Measurements from ENCODE around the gene ACKR4. TPM values are rescaled to one million over a fixed set of nuclear protein-coding genes. Genes with fewer than 3 reads are reported as not detected.
A peak's percentile ranks its signal among the peaks of the same experiment; 100 is the strongest.

Gene ACKR4
- total RNA-seq, 1 experiment from 2014 or later: not detected

DNA sequence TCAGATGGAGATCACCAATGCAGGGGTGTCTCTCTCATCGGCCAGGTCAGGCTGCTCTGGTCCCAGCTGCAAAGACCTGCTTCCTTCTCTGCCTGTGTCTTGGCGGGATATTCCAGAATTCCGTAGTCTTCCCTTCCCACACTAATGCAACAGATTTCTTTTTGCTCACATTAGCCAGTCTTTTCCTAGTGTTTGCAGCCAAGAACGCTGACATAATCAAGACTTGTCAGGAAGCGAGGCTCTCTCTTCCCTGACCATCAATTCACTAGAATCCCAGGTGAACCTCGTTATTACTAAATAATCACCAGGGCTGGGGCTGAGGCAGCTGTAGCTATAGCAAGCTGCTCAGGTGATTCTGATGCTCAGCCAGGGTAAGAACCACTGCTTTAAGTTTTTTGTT is 43.2 kb upstream of the ACKR4 start:
- H3K4me3 Mint-ChIP-seq: no peak overlapping the region
- no peak for TF ChIP-seq MXD4 (CRISPR knock-in tag; IDR thresholded peaks at IDR 0.05; ENCODE audit: borderline replicate concordance)
- TF ChIP-seq, protein P1, sequence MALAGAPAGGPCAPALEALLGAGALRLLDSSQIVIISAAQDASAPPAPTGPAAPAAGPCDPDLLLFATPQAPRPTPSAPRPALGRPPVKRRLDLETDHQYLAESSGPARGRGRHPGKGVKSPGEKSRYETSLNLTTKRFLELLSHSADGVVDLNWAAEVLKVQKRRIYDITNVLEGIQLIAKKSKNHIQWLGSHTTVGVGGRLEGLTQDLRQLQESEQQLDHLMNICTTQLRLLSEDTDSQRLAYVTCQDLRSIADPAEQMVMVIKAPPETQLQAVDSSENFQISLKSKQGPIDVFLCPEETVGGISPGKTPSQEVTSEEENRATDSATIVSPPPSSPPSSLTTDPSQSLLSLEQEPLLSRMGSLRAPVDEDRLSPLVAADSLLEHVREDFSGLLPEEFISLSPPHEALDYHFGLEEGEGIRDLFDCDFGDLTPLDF (CRISPR knock-in tag; IDR thresholded peaks at IDR 0.05): no peak
- no peak for TF ChIP-seq NFE2L1 (CRISPR knock-in tag; IDR thresholded peaks at IDR 0.05)
- TF ChIP-seq TEAD4 (CRISPR knock-in tag; IDR thresholded peaks at IDR 0.05): no peak
- TF ChIP-seq EMX1 (CRISPR knock-in tag; IDR thresholded peaks at IDR 0.05): no peak
- no peak for TF ChIP-seq ATF1 (CRISPR knock-in tag; IDR thresholded peaks at IDR 0.05)
- TF ChIP-seq, protein P2, sequence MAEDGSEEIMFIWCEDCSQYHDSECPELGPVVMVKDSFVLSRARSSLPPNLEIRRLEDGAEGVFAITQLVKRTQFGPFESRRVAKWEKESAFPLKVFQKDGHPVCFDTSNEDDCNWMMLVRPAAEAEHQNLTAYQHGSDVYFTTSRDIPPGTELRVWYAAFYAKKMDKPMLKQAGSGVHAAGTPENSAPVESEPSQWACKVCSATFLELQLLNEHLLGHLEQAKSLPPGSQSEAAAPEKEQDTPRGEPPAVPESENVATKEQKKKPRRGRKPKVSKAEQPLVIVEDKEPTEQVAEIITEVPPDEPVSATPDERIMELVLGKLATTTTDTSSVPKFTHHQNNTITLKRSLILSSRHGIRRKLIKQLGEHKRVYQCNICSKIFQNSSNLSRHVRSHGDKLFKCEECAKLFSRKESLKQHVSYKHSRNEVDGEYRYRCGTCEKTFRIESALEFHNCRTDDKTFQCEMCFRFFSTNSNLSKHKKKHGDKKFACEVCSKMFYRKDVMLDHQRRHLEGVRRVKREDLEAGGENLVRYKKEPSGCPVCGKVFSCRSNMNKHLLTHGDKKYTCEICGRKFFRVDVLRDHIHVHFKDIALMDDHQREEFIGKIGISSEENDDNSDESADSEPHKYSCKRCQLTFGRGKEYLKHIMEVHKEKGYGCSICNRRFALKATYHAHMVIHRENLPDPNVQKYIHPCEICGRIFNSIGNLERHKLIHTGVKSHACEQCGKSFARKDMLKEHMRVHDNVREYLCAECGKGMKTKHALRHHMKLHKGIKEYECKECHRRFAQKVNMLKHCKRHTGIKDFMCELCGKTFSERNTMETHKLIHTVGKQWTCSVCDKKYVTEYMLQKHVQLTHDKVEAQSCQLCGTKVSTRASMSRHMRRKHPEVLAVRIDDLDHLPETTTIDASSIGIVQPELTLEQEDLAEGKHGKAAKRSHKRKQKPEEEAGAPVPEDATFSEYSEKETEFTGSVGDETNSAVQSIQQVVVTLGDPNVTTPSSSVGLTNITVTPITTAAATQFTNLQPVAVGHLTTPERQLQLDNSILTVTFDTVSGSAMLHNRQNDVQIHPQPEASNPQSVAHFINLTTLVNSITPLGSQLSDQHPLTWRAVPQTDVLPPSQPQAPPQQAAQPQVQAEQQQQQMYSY (CRISPR knock-in tag; IDR thresholded peaks at IDR 0.05): no peak
- TF ChIP-seq ZNF416 (CRISPR knock-in tag; IDR thresholded peaks at IDR 0.05): no peak
- TF ChIP-seq, protein P3, sequence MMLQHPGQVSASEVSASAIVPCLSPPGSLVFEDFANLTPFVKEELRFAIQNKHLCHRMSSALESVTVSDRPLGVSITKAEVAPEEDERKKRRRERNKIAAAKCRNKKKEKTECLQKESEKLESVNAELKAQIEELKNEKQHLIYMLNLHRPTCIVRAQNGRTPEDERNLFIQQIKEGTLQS (CRISPR knock-in tag; conservative IDR thresholded peaks at IDR 0.05): no peak
- TF ChIP-seq, protein P4, sequence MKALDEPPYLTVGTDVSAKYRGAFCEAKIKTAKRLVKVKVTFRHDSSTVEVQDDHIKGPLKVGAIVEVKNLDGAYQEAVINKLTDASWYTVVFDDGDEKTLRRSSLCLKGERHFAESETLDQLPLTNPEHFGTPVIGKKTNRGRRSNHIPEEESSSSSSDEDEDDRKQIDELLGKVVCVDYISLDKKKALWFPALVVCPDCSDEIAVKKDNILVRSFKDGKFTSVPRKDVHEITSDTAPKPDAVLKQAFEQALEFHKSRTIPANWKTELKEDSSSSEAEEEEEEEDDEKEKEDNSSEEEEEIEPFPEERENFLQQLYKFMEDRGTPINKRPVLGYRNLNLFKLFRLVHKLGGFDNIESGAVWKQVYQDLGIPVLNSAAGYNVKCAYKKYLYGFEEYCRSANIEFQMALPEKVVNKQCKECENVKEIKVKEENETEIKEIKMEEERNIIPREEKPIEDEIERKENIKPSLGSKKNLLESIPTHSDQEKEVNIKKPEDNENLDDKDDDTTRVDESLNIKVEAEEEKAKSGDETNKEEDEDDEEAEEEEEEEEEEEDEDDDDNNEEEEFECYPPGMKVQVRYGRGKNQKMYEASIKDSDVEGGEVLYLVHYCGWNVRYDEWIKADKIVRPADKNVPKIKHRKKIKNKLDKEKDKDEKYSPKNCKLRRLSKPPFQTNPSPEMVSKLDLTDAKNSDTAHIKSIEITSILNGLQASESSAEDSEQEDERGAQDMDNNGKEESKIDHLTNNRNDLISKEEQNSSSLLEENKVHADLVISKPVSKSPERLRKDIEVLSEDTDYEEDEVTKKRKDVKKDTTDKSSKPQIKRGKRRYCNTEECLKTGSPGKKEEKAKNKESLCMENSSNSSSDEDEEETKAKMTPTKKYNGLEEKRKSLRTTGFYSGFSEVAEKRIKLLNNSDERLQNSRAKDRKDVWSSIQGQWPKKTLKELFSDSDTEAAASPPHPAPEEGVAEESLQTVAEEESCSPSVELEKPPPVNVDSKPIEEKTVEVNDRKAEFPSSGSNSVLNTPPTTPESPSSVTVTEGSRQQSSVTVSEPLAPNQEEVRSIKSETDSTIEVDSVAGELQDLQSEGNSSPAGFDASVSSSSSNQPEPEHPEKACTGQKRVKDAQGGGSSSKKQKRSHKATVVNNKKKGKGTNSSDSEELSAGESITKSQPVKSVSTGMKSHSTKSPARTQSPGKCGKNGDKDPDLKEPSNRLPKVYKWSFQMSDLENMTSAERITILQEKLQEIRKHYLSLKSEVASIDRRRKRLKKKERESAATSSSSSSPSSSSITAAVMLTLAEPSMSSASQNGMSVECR (CRISPR knock-in tag; IDR thresholded peaks at IDR 0.05; ENCODE audit: borderline replicate concordance): no peak
- peaks cover 23% of the 10 kb centered on the region for H3K4me1 Mint-ChIP-seq
- no peaks in the 10 kb centered on the region for H3K27me3 Mint-ChIP-seq (ENCODE audit: low read depth)
- CTCF ChIA-PET: no interaction called here
- no peaks in the 10 kb centered on the region for H3K9me3 Mint-ChIP-seq
- ATAC-seq (no peak), DNase-seq (ENCODE audit: low spot score) (no peak)
- H3K27ac Mint-ChIP-seq: no peak overlapping the region
- H3K36me3 Mint-ChIP-seq: peaks cover 3% of the 10 kb centered on the region; the same call in 1 of the 2 replicates
- POLR2A ChIA-PET: no interaction called here

DNA sequence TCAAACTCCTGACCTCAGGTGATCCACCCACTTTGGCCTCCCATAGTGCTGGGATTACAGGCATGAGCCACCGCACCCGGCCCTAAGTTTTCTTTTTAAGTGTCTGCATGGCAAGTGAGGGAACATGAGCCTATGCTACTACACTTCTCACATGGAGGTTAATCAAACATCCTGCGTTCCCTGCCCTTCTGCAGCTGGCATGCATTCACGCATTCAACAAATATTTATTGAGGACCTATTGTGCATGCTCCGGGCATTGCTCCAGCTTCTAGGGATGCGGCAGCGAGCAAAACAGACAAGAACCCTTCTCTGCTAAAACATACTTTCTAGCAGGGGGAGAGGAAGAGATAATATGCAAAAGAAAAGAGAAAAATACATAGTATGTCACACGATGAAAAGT is 42.6 kb upstream of the ACKR4 start:
- no peak overlapping the region for H3K4me3 Mint-ChIP-seq
- no peak for DNase-seq (ENCODE audit: low spot score)
- peak; percentile 25 for ATAC-seq
- peaks cover 23% of the 10 kb centered on the region for H3K4me1 Mint-ChIP-seq
- H3K27me3 Mint-ChIP-seq (ENCODE audit: low read depth): no peaks in the 10 kb centered on the region
- peak overlapping the region; percentile 3; the same call in 1 of the 2 replicates for H3K27ac Mint-ChIP-seq
- H3K9me3 Mint-ChIP-seq: no peaks in the 10 kb centered on the region
- ChIA-PET POLR2A (no interaction called here), CTCF (no interaction called here)
- peaks cover 4% of the 10 kb centered on the region; the same call in 1 of the 2 replicates for H3K36me3 Mint-ChIP-seq
- no peak for TF ChIP-seq NR2C2 (CRISPR knock-in tag; IDR thresholded peaks at IDR 0.05)
- no peak for TF ChIP-seq ZNF396 (CRISPR knock-in tag; IDR thresholded peaks at IDR 0.05; ENCODE audit: borderline replicate concordance)
- no peak for TF ChIP-seq ATF1 (CRISPR knock-in tag; IDR thresholded peaks at IDR 0.05)
- TF ChIP-seq GRHL2 (CRISPR knock-in tag; IDR thresholded peaks at IDR 0.05; ENCODE audit: insufficient replicate concordance, severe bottlenecking): no peak
- TF ChIP-seq, protein P5, sequence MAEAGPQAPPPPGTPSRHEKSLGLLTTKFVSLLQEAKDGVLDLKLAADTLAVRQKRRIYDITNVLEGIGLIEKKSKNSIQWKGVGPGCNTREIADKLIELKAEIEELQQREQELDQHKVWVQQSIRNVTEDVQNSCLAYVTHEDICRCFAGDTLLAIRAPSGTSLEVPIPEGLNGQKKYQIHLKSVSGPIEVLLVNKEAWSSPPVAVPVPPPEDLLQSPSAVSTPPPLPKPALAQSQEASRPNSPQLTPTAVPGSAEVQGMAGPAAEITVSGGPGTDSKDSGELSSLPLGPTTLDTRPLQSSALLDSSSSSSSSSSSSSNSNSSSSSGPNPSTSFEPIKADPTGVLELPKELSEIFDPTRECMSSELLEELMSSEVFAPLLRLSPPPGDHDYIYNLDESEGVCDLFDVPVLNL (CRISPR knock-in tag; IDR thresholded peaks at IDR 0.05; ENCODE audit: borderline replicate concordance, low read depth): no peak
- TF ChIP-seq RELA (CRISPR knock-in tag; IDR thresholded peaks at IDR 0.05; ENCODE audit: borderline replicate concordance): no peak
- TF ChIP-seq, protein P6, sequence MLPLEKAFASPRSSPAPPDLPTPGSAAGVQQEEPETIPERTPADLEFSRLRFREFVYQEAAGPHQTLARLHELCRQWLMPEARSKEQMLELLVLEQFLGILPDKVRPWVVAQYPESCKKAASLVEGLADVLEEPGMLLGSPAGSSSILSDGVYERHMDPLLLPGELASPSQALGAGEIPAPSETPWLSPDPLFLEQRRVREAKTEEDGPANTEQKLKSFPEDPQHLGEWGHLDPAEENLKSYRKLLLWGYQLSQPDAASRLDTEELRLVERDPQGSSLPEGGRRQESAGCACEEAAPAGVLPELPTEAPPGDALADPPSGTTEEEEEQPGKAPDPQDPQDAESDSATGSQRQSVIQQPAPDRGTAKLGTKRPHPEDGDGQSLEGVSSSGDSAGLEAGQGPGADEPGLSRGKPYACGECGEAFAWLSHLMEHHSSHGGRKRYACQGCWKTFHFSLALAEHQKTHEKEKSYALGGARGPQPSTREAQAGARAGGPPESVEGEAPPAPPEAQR (CRISPR knock-in tag; IDR thresholded peaks at IDR 0.05): no peak
- TF ChIP-seq MXD4 (CRISPR knock-in tag; IDR thresholded peaks at IDR 0.05; ENCODE audit: borderline replicate concordance): no peak
- TF ChIP-seq, protein P7, sequence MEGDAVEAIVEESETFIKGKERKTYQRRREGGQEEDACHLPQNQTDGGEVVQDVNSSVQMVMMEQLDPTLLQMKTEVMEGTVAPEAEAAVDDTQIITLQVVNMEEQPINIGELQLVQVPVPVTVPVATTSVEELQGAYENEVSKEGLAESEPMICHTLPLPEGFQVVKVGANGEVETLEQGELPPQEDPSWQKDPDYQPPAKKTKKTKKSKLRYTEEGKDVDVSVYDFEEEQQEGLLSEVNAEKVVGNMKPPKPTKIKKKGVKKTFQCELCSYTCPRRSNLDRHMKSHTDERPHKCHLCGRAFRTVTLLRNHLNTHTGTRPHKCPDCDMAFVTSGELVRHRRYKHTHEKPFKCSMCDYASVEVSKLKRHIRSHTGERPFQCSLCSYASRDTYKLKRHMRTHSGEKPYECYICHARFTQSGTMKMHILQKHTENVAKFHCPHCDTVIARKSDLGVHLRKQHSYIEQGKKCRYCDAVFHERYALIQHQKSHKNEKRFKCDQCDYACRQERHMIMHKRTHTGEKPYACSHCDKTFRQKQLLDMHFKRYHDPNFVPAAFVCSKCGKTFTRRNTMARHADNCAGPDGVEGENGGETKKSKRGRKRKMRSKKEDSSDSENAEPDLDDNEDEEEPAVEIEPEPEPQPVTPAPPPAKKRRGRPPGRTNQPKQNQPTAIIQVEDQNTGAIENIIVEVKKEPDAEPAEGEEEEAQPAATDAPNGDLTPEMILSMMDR (IDR thresholded peaks at IDR 0.05): no peak
- TF ChIP-seq, protein P8, sequence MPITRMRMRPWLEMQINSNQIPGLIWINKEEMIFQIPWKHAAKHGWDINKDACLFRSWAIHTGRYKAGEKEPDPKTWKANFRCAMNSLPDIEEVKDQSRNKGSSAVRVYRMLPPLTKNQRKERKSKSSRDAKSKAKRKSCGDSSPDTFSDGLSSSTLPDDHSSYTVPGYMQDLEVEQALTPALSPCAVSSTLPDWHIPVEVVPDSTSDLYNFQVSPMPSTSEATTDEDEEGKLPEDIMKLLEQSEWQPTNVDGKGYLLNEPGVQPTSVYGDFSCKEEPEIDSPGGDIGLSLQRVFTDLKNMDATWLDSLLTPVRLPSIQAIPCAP (CRISPR knock-in tag; IDR thresholded peaks at IDR 0.05): no peak
- TF ChIP-seq ZNF416 (CRISPR knock-in tag; IDR thresholded peaks at IDR 0.05): no peak
- no peak for TF ChIP-seq HMGA2 (CRISPR knock-in tag; IDR thresholded peaks at IDR 0.05)
- no peak for TF ChIP-seq FOXK1 (CRISPR knock-in tag; IDR thresholded peaks at IDR 0.05)
